OCI-LY3 (cell line): ENCODE results near the gene UGT3A1.
"Not testable (repeated sequence)": the region's sequence is repeated elsewhere in the genome, so short reads cannot be mapped to it uniquely, and the experiment has no call there.

Experiments used
- EZH2phosphoT487 ChIP-seq: fragments of 200-600 bp; shearing (Covaris generic); IDR thresholded peaks from 2 replicates; pipeline ENCODE4 v1.6.1; 2018; ENCODE audit warnings: antibody characterized with exemption, mixed run types, low read depth
- TF ChIP-seq, protein P1 (sequence below): fragments of 200-600, 300-600 bp; sonication (generic); IDR thresholded peaks from 2 replicates; pipeline ENCODE4 v1.5.1; 2014; ENCODE audit warnings: antibody characterized with exemption, low read length, low read depth

DNA sequence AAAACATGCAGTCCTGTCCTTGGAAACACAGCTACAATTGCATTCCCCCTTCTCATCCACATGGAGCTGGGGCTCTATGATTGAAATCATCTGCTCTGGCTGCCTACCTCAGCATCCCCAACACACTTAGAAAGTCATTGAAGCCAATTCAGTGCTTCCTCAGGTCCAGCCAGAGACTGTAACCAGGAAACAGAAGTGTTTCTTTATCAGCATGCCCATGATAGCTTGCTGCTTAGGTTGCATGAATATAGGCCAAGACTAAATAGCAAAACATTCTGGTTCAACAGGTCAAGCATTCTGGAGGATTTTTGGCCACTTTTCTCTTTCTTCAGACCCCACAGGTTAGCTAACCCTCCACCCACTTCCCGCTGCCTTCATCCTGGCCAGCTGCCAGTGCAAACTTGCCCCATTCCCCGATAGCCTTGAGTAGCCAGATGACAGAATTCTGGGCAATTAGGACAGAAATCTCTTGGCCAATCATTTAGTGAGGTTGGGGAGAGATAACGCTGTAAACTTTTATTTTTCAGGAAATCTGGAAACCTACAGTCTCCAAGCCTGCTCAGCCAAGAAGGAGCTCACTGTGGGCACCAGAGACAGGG, 43.4 kb upstream of the UGT3A1 start:
- TF ChIP-seq, protein P1, sequence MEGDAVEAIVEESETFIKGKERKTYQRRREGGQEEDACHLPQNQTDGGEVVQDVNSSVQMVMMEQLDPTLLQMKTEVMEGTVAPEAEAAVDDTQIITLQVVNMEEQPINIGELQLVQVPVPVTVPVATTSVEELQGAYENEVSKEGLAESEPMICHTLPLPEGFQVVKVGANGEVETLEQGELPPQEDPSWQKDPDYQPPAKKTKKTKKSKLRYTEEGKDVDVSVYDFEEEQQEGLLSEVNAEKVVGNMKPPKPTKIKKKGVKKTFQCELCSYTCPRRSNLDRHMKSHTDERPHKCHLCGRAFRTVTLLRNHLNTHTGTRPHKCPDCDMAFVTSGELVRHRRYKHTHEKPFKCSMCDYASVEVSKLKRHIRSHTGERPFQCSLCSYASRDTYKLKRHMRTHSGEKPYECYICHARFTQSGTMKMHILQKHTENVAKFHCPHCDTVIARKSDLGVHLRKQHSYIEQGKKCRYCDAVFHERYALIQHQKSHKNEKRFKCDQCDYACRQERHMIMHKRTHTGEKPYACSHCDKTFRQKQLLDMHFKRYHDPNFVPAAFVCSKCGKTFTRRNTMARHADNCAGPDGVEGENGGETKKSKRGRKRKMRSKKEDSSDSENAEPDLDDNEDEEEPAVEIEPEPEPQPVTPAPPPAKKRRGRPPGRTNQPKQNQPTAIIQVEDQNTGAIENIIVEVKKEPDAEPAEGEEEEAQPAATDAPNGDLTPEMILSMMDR, result not testable (repeated sequence)
- TF ChIP-seq EZH2phosphoT487, result not testable (repeated sequence)
